Measurements from ENCODE around the gene MED15.
"Not testable (repeated sequence)": the region's sequence is repeated elsewhere in the genome, so short reads cannot be mapped to it uniquely, and the experiment has no call there.

The MED15 gene

GRCh38 chr22:20478059-20478458, 29.4 kb upstream of the MED15 start:
- H3K4me3 ChIP-seq (ENCODE audit: low read length); H4K5ac ChIP-seq (ENCODE audit: low read length); H2BK5ac ChIP-seq (ENCODE audit: low read length); H2BK15ac ChIP-seq (replicated peaks; ENCODE audit: low read depth); H3K18ac ChIP-seq (ENCODE audit: low read length); H3K79me2 ChIP-seq (ENCODE audit: control insufficient read depth, insufficient read depth, low read length); H3K9ac ChIP-seq (ENCODE audit: low read length); H3K56ac ChIP-seq (ENCODE audit: low read length); H3K4ac ChIP-seq (ENCODE audit: low read depth, low read length); H3K4me1 ChIP-seq (ENCODE audit: control insufficient read depth, low read depth, low read length); H3K27me3 ChIP-seq (ENCODE audit: insufficient read depth, low read length, poor library complexity); DNase-seq; H2BK120ac ChIP-seq (ENCODE audit: low read depth, low read length); H3K23ac ChIP-seq (ENCODE audit: low read length); H3K79me1 ChIP-seq (ENCODE audit: low read length); H2AK5ac ChIP-seq (ENCODE audit: low read length); H3K27ac ChIP-seq (ENCODE audit: low read depth, low read length); H4K8ac ChIP-seq (ENCODE audit: low read depth, low read length); H3K4me2 ChIP-seq (ENCODE audit: low read length); H3K36me3 ChIP-seq (ENCODE audit: control insufficient read depth, insufficient read depth, low read length): not testable (repeated sequence)
- no CpG with 5 or more reads among the region's 6 CpGs for WGBS (ENCODE audit: extremely low coverage, insufficient coverage, low lambda C conversion rate)

- Histone ChIP-seq H3K4ac (ENCODE audit: low read depth, low read length) (no peak overlapping the region), H3K79me1 (ENCODE audit: low read length) (no peaks in the 10 kb centered on the region), H3K4me3 (ENCODE audit: low read length) (no peak overlapping the region), H3K9ac (ENCODE audit: low read length) (no peak overlapping the region), H3K79me2 (ENCODE audit: control insufficient read depth, insufficient read depth, low read length) (no peaks in the 10 kb centered on the region), H3K56ac (ENCODE audit: low read length) (no peak overlapping the region), H3K4me1 (ENCODE audit: control insufficient read depth, low read depth, low read length) (no peaks in the 10 kb centered on the region), H2BK15ac (replicated peaks; ENCODE audit: low read depth) (no peak overlapping the region), H4K5ac (ENCODE audit: low read length) (no peak overlapping the region), H3K27me3 (ENCODE audit: insufficient read depth, low read length, poor library complexity) (no peaks in the 10 kb centered on the region), H3K23ac (ENCODE audit: low read length) (no peak overlapping the region), H3K4me2 (ENCODE audit: low read length) (no peak overlapping the region), H3K36me3 (ENCODE audit: control insufficient read depth, insufficient read depth, low read length) (no peaks in the 10 kb centered on the region), H4K8ac (ENCODE audit: low read depth, low read length) (no peak overlapping the region), H3K27ac (ENCODE audit: low read depth, low read length) (no peak overlapping the region), H3K18ac (ENCODE audit: low read length) (no peak overlapping the region), H2AK5ac (ENCODE audit: low read length) (no peak overlapping the region), H2BK5ac (ENCODE audit: low read length) (no peak overlapping the region), H2BK120ac (ENCODE audit: low read depth, low read length) (no peak overlapping the region)
- DNase-seq = no peak
- WGBS (ENCODE audit: extremely low coverage, insufficient coverage, low lambda C conversion rate) = no CpG with 5 or more reads among the region's 1 CpG
These were observed 27.7 kb upstream of the MED15 start for GRCh38 chr22:20479612-20480196.

- H3K56ac ChIP-seq (ENCODE audit: low read length); H3K23ac ChIP-seq (ENCODE audit: low read length); H3K4me1 ChIP-seq (ENCODE audit: control insufficient read depth, low read depth, low read length); H3K27ac ChIP-seq (ENCODE audit: low read depth, low read length); H3K4me2 ChIP-seq (ENCODE audit: low read length); H2BK15ac ChIP-seq (replicated peaks; ENCODE audit: low read depth); H3K4me3 ChIP-seq (ENCODE audit: low read length); H3K36me3 ChIP-seq (ENCODE audit: control insufficient read depth, insufficient read depth, low read length); H4K8ac ChIP-seq (ENCODE audit: low read depth, low read length); H3K4ac ChIP-seq (ENCODE audit: low read depth, low read length); H3K79me1 ChIP-seq (ENCODE audit: low read length); H2AK5ac ChIP-seq (ENCODE audit: low read length); DNase-seq; H3K27me3 ChIP-seq (ENCODE audit: insufficient read depth, low read length, poor library complexity); H4K5ac ChIP-seq (ENCODE audit: low read length); H3K79me2 ChIP-seq (ENCODE audit: control insufficient read depth, insufficient read depth, low read length); H2BK5ac ChIP-seq (ENCODE audit: low read length); H2BK120ac ChIP-seq (ENCODE audit: low read depth, low read length); H3K9ac ChIP-seq (ENCODE audit: low read length); H3K18ac ChIP-seq (ENCODE audit: low read length): not testable (repeated sequence)
- WGBS (ENCODE audit: extremely low coverage, insufficient coverage, low lambda C conversion rate) = no CpG with 5 or more reads among the region's 7 CpGs
These were observed 24.3 kb upstream of the MED15 start for GRCh38 chr22:20483143-20483506.

GRCh38 chr22:20483771-20484170, 23.6 kb upstream of the MED15 start:
- Histone ChIP-seq H3K27me3 (ENCODE audit: insufficient read depth, low read length, poor library complexity) (no peaks in the 10 kb centered on the region), H3K23ac (ENCODE audit: low read length) (no peak overlapping the region), H4K5ac (ENCODE audit: low read length) (no peak overlapping the region), H3K56ac (ENCODE audit: low read length) (no peak overlapping the region), H3K79me1 (ENCODE audit: low read length) (no peaks in the 10 kb centered on the region), H3K9ac (ENCODE audit: low read length) (no peak overlapping the region), H3K4me2 (ENCODE audit: low read length) (no peak overlapping the region), H3K36me3 (ENCODE audit: control insufficient read depth, insufficient read depth, low read length) (no peaks in the 10 kb centered on the region), H3K79me2 (ENCODE audit: control insufficient read depth, insufficient read depth, low read length) (no peaks in the 10 kb centered on the region), H3K18ac (ENCODE audit: low read length) (no peak overlapping the region), H3K4ac (ENCODE audit: low read depth, low read length) (no peak overlapping the region), H2BK120ac (ENCODE audit: low read depth, low read length) (no peak overlapping the region), H3K4me1 (ENCODE audit: control insufficient read depth, low read depth, low read length) (no peaks in the 10 kb centered on the region), H2BK5ac (ENCODE audit: low read length) (no peak overlapping the region), H3K4me3 (ENCODE audit: low read length) (no peak overlapping the region), H4K8ac (ENCODE audit: low read depth, low read length) (no peak overlapping the region), H2BK15ac (replicated peaks; ENCODE audit: low read depth) (no peak overlapping the region), H3K27ac (ENCODE audit: low read depth, low read length) (no peak overlapping the region), H2AK5ac (ENCODE audit: low read length) (no peak overlapping the region)
- WGBS (ENCODE audit: extremely low coverage, insufficient coverage, low lambda C conversion rate) = no CpG with 5 or more reads among the region's 14 CpGs
- no peak for DNase-seq

- H3K18ac ChIP-seq (ENCODE audit: low read length) = no peak overlapping the region
- no peak overlapping the region for H3K27ac ChIP-seq (ENCODE audit: low read depth, low read length)
- H3K4me3 ChIP-seq (ENCODE audit: low read length) = no peak overlapping the region
- H3K4me1 ChIP-seq (ENCODE audit: control insufficient read depth, low read depth, low read length) = no peaks in the 10 kb centered on the region
- no peak overlapping the region for H3K4me2 ChIP-seq (ENCODE audit: low read length)
- H3K79me2 ChIP-seq (ENCODE audit: control insufficient read depth, insufficient read depth, low read length) = no peaks in the 10 kb centered on the region
- no peak overlapping the region for H3K4ac ChIP-seq (ENCODE audit: low read depth, low read length)
- H2BK15ac ChIP-seq (replicated peaks; ENCODE audit: low read depth) = no peak overlapping the region
- no peak overlapping the region for H4K8ac ChIP-seq (ENCODE audit: low read depth, low read length)
- H3K79me1 ChIP-seq (ENCODE audit: low read length) = no peaks in the 10 kb centered on the region
- H3K9ac ChIP-seq (ENCODE audit: low read length) = no peak overlapping the region
- H2AK5ac ChIP-seq (ENCODE audit: low read length) = no peak overlapping the region
- WGBS (ENCODE audit: extremely low coverage, insufficient coverage, low lambda C conversion rate) = no CpG with 5 or more reads among the region's 4 CpGs
- H3K36me3 ChIP-seq (ENCODE audit: control insufficient read depth, insufficient read depth, low read length) = no peaks in the 10 kb centered on the region
- H4K5ac ChIP-seq (ENCODE audit: low read length) = no peak overlapping the region
- DNase-seq = no peak
- no peaks in the 10 kb centered on the region for H3K27me3 ChIP-seq (ENCODE audit: insufficient read depth, low read length, poor library complexity)
- no peak overlapping the region for H3K23ac ChIP-seq (ENCODE audit: low read length)
- no peak overlapping the region for H2BK5ac ChIP-seq (ENCODE audit: low read length)
- H3K56ac ChIP-seq (ENCODE audit: low read length) = no peak overlapping the region
- H2BK120ac ChIP-seq (ENCODE audit: low read depth, low read length) = no peak overlapping the region
These were observed 22.3 kb upstream of the MED15 start for GRCh38 chr22:20484948-20485683.

- H3K4ac ChIP-seq (ENCODE audit: low read depth, low read length) = no peak overlapping the region
- H3K79me1 ChIP-seq (ENCODE audit: low read length) = no peaks in the 10 kb centered on the region
- H3K4me2 ChIP-seq (ENCODE audit: low read length) = no peak overlapping the region
- no peak overlapping the region for H3K9ac ChIP-seq (ENCODE audit: low read length)
- H3K56ac ChIP-seq (ENCODE audit: low read length) = no peak overlapping the region
- H4K5ac ChIP-seq (ENCODE audit: low read length) = no peak overlapping the region
- no peak overlapping the region for H2BK5ac ChIP-seq (ENCODE audit: low read length)
- H3K4me3 ChIP-seq (ENCODE audit: low read length) = no peak overlapping the region
- H2AK5ac ChIP-seq (ENCODE audit: low read length) = no peak overlapping the region
- H4K8ac ChIP-seq (ENCODE audit: low read depth, low read length) = no peak overlapping the region
- no peaks in the 10 kb centered on the region for H3K4me1 ChIP-seq (ENCODE audit: control insufficient read depth, low read depth, low read length)
- H3K27me3 ChIP-seq (ENCODE audit: insufficient read depth, low read length, poor library complexity) = no peaks in the 10 kb centered on the region
- DNase-seq = no peak
- no peak overlapping the region for H2BK120ac ChIP-seq (ENCODE audit: low read depth, low read length)
- no CpG with 5 or more reads among the region's 2 CpGs for WGBS (ENCODE audit: extremely low coverage, insufficient coverage, low lambda C conversion rate)
- no peaks in the 10 kb centered on the region for H3K36me3 ChIP-seq (ENCODE audit: control insufficient read depth, insufficient read depth, low read length)
- no peaks in the 10 kb centered on the region for H3K79me2 ChIP-seq (ENCODE audit: control insufficient read depth, insufficient read depth, low read length)
- no peak overlapping the region for H3K18ac ChIP-seq (ENCODE audit: low read length)
- H3K23ac ChIP-seq (ENCODE audit: low read length) = no peak overlapping the region
- H3K27ac ChIP-seq (ENCODE audit: low read depth, low read length) = no peak overlapping the region
- no peak overlapping the region for H2BK15ac ChIP-seq (replicated peaks; ENCODE audit: low read depth)
These were observed 21.2 kb upstream of the MED15 start for GRCh38 chr22:20486229-20486628.

Measured in mesendoderm (in vitro differentiated cells).